ENCODE data around the gene ABCC1.

The ABCC1 gene

GRCh38 chr16:15924996-15925395, 24.4 kb upstream of the ABCC1 start:
- ChIA-PET CTCF (no interaction called here), POLR2A (interaction anchor here (0.5 kb wide), 1 partner anchor 8 kb away, joined by 4 read pairs; no protein-coding TSS in a partner anchor)
- Histone ChIP-seq H3K4me3 (ENCODE audit: low read depth, low read length) (no peak overlapping the region), H3K27ac (ENCODE audit: extremely low read depth, low read depth, low read length) (no peak overlapping the region), H3K4me1 (ENCODE audit: control insufficient read depth, insufficient read depth, low read length) (no peaks in the 10 kb centered on the region), H3K9me3 (ENCODE audit: control insufficient read depth, insufficient read depth, low read depth, low read length) (no peaks in the 10 kb centered on the region), H3K36me3 (ENCODE audit: control insufficient read depth in 2 of 2, insufficient read depth in 1 of 2, low read length in 2 of 2) (no peaks in the 10 kb centered on the region; a peak in 1 of 3 replicates)
- TF ChIP-seq ZNF155 (tag by site-specific recombination; IDR thresholded peaks at IDR 0.05), result no peak
- TF ChIP-seq ZNF274 (IDR thresholded peaks at IDR 0.05; ENCODE audit: low read length), result no peak
- no peak for TF ChIP-seq ZNF274 (tag by site-specific recombination; IDR thresholded peaks at IDR 0.05; ENCODE audit: borderline replicate concordance)
- TF ChIP-seq ZNF792 (tag by site-specific recombination; IDR thresholded peaks at IDR 0.05), result no peak
- no peak for TF ChIP-seq ZBTB6 (tag by site-specific recombination; IDR thresholded peaks at IDR 0.05)
- no peak for TF ChIP-seq ZNF561 (tag by site-specific recombination; IDR thresholded peaks at IDR 0.05; ENCODE audit: borderline replicate concordance)
- no peak for TF ChIP-seq ZBTB26 (tag by site-specific recombination; optimal IDR thresholded peaks at IDR 0.05)
- no peak for TF ChIP-seq ZNF391 (tag by site-specific recombination; IDR thresholded peaks at IDR 0.05; ENCODE audit: borderline replicate concordance, low read depth)
- TF ChIP-seq ZNF626 (tag by site-specific recombination; IDR thresholded peaks at IDR 0.05), result no peak
- no peak for TF ChIP-seq ZNF248 (tag by site-specific recombination; IDR thresholded peaks at IDR 0.05)
- no peak for TF ChIP-seq KLF10 (tag by site-specific recombination; IDR thresholded peaks at IDR 0.05)
- no peak for TF ChIP-seq MEIS1 (CRISPR knock-in tag; IDR thresholded peaks at IDR 0.05; ENCODE audit: borderline replicate concordance)
- no peak for TF ChIP-seq ZNF610 (tag by site-specific recombination; IDR thresholded peaks at IDR 0.05; ENCODE audit: borderline replicate concordance)
- no peak for TF ChIP-seq ZNF18 (tag by site-specific recombination; IDR thresholded peaks at IDR 0.05)
- no peak for TF ChIP-seq ELK4 (IDR thresholded peaks at IDR 0.05; ENCODE audit: borderline replicate concordance, low read depth, low read length)
- no peak for TF ChIP-seq ZNF302 (tag by site-specific recombination; IDR thresholded peaks at IDR 0.05; ENCODE audit: low read depth)
- no peak for TF ChIP-seq ZNF211 (tag by site-specific recombination; IDR thresholded peaks at IDR 0.05; ENCODE audit: low read depth)

GRCh38 chr16:15925631-15926030, 23.8 kb upstream of the ABCC1 start:
- H3K4me3 ChIP-seq (ENCODE audit: low read depth, low read length), result no peak overlapping the region
- H3K27ac ChIP-seq (ENCODE audit: extremely low read depth, low read depth, low read length), result no peak overlapping the region
- CTCF ChIA-PET, result interaction anchor here (0.6 kb wide), 1 partner anchor 45 kb away, joined by 3 read pairs; no protein-coding TSS in a partner anchor

More at GRCh38 chr16:15925631-15926030, 23.8 kb upstream of the ABCC1 start:
- Histone ChIP-seq H3K36me3 (ENCODE audit: control insufficient read depth in 2 of 2, insufficient read depth in 1 of 2, low read length in 2 of 2) (no peaks in the 10 kb centered on the region; a peak in 1 of 3 replicates), H3K4me1 (ENCODE audit: control insufficient read depth, insufficient read depth, low read length) (no peaks in the 10 kb centered on the region), H3K9me3 (ENCODE audit: control insufficient read depth, insufficient read depth, low read depth, low read length) (no peaks in the 10 kb centered on the region)
- POLR2A ChIA-PET, result interaction anchor here (0.5 to 1.0 kb wide), 2 partner anchors 9 to 37 kb away, joined by 3 to 4 read pairs; partner anchors contain the start of gene CEP20
- TF ChIP-seq ZNF335 (tag by site-specific recombination; conservative IDR thresholded peaks at IDR 0.05), result no peak
- no peak for TF ChIP-seq ZNF138 (tag by site-specific recombination; IDR thresholded peaks at IDR 0.05; ENCODE audit: borderline replicate concordance)
- no peak for TF ChIP-seq ZNF404 (tag by site-specific recombination; IDR thresholded peaks at IDR 0.05)
- no peak for TF ChIP-seq ZBTB8A (tag by site-specific recombination; IDR thresholded peaks at IDR 0.05)
- peak; percentile 55 for TF ChIP-seq ZIC2 (tag by site-specific recombination; IDR thresholded peaks at IDR 0.05)
- TF ChIP-seq BCL11A (tag by site-specific recombination; IDR thresholded peaks at IDR 0.05; ENCODE audit: low read depth), result no peak
- TF ChIP-seq ZNF416 (tag by site-specific recombination; IDR thresholded peaks at IDR 0.05), result no peak
- no peak for TF ChIP-seq KLF10 (tag by site-specific recombination; IDR thresholded peaks at IDR 0.05)
